ENCODE measurements around the gene NFATC3. TPM values are rescaled to one million over a fixed set of nuclear protein-coding genes. Genes with fewer than 3 reads are reported as not detected.

NFATC3 gene
- total and polyA plus RNA-seq, 12 donors: 6.3 to 32.9 (median 23.4) TPM

DNA sequence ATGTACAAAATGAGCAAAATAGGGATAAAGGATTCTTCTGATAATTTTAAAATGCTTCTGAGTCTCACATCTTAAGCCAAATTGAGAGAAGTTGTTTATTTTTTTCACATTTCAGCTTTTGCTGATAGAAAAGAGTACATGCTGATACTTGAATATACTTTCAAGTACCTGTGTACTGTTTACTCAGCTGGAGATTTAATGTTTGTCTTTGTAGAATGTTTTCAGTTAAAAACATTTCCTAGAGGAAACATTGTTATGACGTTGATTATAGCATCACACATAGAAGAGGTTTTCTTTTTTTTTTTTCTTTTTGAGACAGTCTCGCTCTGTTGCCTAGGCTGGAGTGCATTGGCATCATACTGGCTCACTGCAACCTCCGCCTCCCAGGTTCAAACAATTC is 131.1 kb downstream of the NFATC3 start:
- TF ChIP-seq, protein P1, sequence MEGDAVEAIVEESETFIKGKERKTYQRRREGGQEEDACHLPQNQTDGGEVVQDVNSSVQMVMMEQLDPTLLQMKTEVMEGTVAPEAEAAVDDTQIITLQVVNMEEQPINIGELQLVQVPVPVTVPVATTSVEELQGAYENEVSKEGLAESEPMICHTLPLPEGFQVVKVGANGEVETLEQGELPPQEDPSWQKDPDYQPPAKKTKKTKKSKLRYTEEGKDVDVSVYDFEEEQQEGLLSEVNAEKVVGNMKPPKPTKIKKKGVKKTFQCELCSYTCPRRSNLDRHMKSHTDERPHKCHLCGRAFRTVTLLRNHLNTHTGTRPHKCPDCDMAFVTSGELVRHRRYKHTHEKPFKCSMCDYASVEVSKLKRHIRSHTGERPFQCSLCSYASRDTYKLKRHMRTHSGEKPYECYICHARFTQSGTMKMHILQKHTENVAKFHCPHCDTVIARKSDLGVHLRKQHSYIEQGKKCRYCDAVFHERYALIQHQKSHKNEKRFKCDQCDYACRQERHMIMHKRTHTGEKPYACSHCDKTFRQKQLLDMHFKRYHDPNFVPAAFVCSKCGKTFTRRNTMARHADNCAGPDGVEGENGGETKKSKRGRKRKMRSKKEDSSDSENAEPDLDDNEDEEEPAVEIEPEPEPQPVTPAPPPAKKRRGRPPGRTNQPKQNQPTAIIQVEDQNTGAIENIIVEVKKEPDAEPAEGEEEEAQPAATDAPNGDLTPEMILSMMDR (IDR thresholded peaks at IDR 0.05): no peak
- WGBS, 2 donors: 93 to 95% methylated on average over 3 of the region's 3 CpGs
- Histone ChIP-seq H3K36me3 (peaks cover 0 to 35% (median 0%) of the 10 kb centered on the region in 9 donors), H3K27me3 (no peaks in the 10 kb centered on the region), H3K9me3 (no peaks in the 10 kb centered on the region), H3K4me1 (peaks cover 0 to 16% (median 0%) of the 10 kb centered on the region in 9 donors), H3K27ac (no peak overlapping the region), H3K4me3 (no peak overlapping the region)
- DNase-seq (no peak), ATAC-seq (no peak)
- intact Hi-C loops (cut with DNase I): no loop called here

DNA sequence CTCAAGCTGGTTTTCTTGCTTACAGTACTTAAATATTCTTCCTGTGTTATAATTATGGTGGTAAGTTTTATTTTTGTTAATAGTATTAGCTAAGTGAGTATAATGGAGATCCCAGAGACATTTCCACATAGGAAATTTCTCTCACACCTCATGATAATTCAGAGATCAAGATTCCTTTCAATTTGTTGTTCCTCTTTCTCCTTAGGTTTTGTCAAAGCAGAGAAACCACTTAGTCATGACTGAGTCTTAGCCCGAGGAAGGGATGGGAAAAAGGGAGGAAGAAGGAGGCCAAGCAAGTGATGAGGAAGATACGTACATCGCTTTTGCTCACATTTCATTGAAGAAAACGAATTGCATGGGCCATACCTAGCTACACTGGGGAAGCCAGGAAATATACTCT is 132.3 kb downstream of the NFATC3 start:
- 87 to 92% methylated on average over 4 of the region's 4 CpGs for WGBS, 2 donors
- ATAC-seq: no peak

DNA sequence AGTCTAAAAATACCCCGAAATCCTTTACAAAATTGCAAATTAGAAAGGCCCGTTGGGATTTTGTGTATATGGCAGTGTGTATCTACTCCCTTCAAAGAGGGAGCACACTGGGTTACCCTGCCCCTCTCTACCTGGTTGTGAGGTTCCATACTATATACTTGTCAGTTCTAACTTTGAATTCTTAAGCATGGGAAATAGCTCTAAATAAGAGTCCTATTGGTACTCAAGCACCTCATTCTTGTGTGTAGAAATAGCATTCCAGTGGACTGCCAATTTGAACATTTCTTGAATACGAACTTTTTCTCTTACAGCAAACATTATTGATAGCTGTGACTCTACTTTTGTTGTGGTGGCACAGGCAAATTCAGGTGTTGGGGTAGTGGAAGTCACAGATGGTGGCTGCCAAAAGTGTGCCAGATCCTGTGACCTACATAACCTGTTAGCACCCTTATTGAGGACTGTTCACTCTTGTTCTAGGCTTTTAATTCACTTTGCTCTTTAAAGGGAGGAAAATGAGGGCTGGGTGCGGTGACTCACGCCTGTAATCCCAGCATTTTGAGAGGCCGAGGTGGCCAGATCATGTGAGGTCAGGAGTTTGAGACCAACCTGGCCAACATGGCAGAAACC is 134.7 kb downstream of the NFATC3 start:
- TF ChIP-seq, protein P1 (IDR thresholded peaks at IDR 0.05): no peak

More for the DNA sequence above, 132.3 kb downstream of the NFATC3 start:
- TF ChIP-seq, protein P1 (IDR thresholded peaks at IDR 0.05): no peak
- no peaks in the 10 kb centered on the region for H3K27me3 ChIP-seq
- intact Hi-C loops (cut with DNase I): no loop called here
- H3K9me3 ChIP-seq: no peaks in the 10 kb centered on the region
- no peak for DNase-seq
- no peak overlapping the region for H3K27ac ChIP-seq
- no peak overlapping the region for H3K4me3 ChIP-seq
- H3K4me1 ChIP-seq: peaks cover 0 to 16% (median 0%) of the 10 kb centered on the region in 9 donors
- H3K36me3 ChIP-seq: peaks cover 0 to 46% (median 0%) of the 10 kb centered on the region in 9 donors

DNA sequence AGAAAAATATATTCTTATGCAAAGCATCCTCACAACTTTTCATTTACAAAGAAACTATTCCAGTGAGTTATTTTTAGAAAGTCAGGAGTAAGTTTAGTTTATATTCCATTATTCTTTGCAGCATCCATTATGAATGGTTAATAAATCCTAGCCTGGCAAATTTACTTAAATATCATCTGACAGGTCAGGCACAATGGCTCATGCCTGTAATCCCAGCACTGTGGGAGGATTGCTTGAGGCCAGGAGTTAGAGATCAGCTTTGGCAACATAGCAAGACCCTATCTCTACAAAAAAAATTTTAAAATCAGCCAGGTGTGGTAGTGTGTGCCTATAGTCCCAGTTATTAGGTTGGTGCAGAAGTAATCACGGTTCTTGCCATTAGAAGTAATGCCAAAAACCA is 137.9 kb downstream of the NFATC3 start:
- TF ChIP-seq, protein P1 (IDR thresholded peaks at IDR 0.05): no peak
- no peak overlapping the region for H3K27ac ChIP-seq
- 92 to 97% methylated on average over 1 of the region's 1 CpG for WGBS, 2 donors
- no peaks in the 10 kb centered on the region for H3K27me3 ChIP-seq
- intact Hi-C loops (cut with DNase I): loop anchor here in 2 of 10 donors (10.0 kb wide), 2 partner anchors 128 to 408 kb away; no protein-coding TSS in a partner anchor
- DNase-seq: no peak
- peaks cover 0 to 14% (median 13%) of the 10 kb centered on the region in 9 donors for H3K4me1 ChIP-seq
- no peak overlapping the region for H3K4me3 ChIP-seq
- H3K36me3 ChIP-seq: peaks cover 0 to 70% (median 0%) of the 10 kb centered on the region in 9 donors
- H3K9me3 ChIP-seq: no peaks in the 10 kb centered on the region
- ATAC-seq: no peak

More for the DNA sequence above, 134.7 kb downstream of the NFATC3 start:
- no peak for ATAC-seq
- Histone ChIP-seq H3K27me3 (no peaks in the 10 kb centered on the region), H3K36me3 (peaks cover 0 to 54% (median 0%) of the 10 kb centered on the region in 9 donors), H3K4me1 (peaks cover 0 to 5% (median 0%) of the 10 kb centered on the region in 9 donors), H3K27ac (no peak overlapping the region), H3K4me3 (no peak overlapping the region), H3K9me3 (no peaks in the 10 kb centered on the region)
- intact Hi-C loops (cut with DNase I): loop anchor here in 2 of 10 donors (10.0 kb wide), 2 partner anchors 125 to 405 kb away; no protein-coding TSS in a partner anchor
- DNase-seq: no peak
- WGBS, 2 donors: 92 to 94% methylated on average over 6 of the region's 6 CpGs

Measured in heart right ventricle (tissue), 16 donors.